ACC112 (cell line): ENCODE data around the gene INTS6.

ENCODE experiments used
- H2AFZ ChIP-seq: fragments of 200-600 bp; sonication (generic); one replicate; pipeline ENCODE4 v1.6.0; 2017; ENCODE audit warnings: antibody characterized with exemption, low read length; ENCODE audit not compliant: unreplicated experiment
- H3K27ac ChIP-seq: fragments of 200-600 bp; sonication (generic); 2 replicates; pipeline ENCODE4 v1.5.1; 2014; ENCODE audit warnings: low read depth, mild to moderate bottlenecking, antibody characterized with exemption, low read length, moderate library complexity
- H3K27me3 ChIP-seq: fragments of 200-600 bp; sonication (generic); 2 replicates; pipeline ENCODE4 v1.6.1; 2014; ENCODE audit warnings: mild to moderate bottlenecking, antibody characterized with exemption, low read length, moderate library complexity, mixed read lengths; ENCODE audit not compliant: insufficient read depth
- H3K36me3 ChIP-seq: fragments of 200-600 bp; sonication (generic); 2 replicates; pipeline ENCODE4 v1.6.1; 2016; ENCODE audit warnings: mild to moderate bottlenecking, antibody characterized with exemption, low read length, moderate library complexity, mixed read lengths; ENCODE audit not compliant: insufficient read depth
- H3K4me1 ChIP-seq: fragments of 200-600 bp; sonication (generic); one replicate; pipeline ENCODE4 v1.6.1; 2016; ENCODE audit warnings: low read length, mixed read lengths; ENCODE audit not compliant: insufficient read depth, unreplicated experiment, control insufficient read depth
- H3K4me3 ChIP-seq: fragments of 200-600 bp; sonication (generic); 2 replicates; pipeline ENCODE4 v1.5.1; 2014; ENCODE audit warnings: mild to moderate bottlenecking, low read depth, low read length
- H3K79me2 ChIP-seq: fragments of 200-600 bp; sonication (generic); one replicate; pipeline ENCODE4 v1.6.0; 2016; ENCODE audit warnings: low read length; ENCODE audit not compliant: control insufficient read depth, unreplicated experiment, insufficient read depth

INTS6 gene, protein sequence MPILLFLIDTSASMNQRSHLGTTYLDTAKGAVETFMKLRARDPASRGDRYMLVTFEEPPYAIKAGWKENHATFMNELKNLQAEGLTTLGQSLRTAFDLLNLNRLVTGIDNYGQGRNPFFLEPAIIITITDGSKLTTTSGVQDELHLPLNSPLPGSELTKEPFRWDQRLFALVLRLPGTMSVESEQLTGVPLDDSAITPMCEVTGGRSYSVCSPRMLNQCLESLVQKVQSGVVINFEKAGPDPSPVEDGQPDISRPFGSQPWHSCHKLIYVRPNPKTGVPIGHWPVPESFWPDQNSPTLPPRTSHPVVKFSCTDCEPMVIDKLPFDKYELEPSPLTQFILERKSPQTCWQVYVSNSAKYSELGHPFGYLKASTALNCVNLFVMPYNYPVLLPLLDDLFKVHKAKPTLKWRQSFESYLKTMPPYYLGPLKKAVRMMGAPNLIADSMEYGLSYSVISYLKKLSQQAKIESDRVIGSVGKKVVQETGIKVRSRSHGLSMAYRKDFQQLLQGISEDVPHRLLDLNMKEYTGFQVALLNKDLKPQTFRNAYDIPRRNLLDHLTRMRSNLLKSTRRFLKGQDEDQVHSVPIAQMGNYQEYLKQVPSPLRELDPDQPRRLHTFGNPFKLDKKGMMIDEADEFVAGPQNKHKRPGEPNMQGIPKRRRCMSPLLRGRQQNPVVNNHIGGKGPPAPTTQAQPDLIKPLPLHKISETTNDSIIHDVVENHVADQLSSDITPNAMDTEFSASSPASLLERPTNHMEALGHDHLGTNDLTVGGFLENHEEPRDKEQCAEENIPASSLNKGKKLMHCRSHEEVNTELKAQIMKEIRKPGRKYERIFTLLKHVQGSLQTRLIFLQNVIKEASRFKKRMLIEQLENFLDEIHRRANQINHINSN

DNA sequence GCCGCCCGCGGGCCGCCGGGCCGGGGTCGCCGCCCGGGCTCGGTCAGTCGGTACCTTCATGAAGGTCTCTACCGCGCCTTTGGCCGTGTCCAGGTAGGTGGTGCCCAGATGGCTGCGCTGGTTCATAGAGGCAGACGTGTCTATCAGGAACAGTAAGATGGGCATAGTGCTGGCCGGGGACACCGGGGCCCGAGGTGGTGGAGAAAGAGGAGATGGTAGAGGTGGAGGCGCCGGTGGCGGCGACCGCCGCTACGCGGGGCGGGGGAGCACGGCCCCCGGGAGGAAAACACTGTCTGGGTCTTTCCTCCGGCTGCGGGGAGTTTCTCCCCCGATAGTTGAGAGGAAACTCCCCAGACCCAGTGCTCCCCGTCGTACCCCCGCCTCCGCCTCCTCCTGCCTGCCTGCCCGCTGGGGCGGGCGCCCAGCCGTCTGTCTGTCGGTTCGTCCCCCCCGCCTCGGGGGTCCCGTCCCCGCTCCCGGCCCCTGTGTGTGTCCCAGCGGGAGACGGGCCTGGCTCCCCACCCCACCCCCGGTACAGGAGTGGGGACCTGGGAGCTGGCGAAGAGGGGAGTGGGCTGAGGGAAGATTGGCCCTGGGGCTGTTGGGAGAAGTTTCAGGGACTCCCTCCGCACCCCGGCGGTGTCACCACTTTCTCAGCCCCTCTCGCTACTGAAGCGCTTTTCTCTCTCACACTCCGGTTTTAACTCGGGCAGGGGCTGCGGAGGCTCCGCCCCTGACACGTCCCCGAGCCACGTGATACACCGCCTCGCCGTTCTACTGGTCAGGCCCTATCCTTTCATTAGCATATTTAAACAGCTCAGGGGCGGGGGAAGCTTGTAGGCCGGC is at the start of gene INTS6:
TSS of gene INTS6 (minus strand) at position 676 of the 846 bp plus-strand sequence. CDS start at position 165, 511 bp downstream.
- peaks cover 35% of the 10 kb centered on the region for H3K36me3 ChIP-seq
- H3K4me1 ChIP-seq = peaks cover 20% of the 10 kb centered on the region
- H3K27me3 ChIP-seq = no peaks in the 10 kb centered on the region
- H3K27ac ChIP-seq = peak within 1 kb of the TSS; percentile 85
- peaks cover 44% of the 10 kb centered on the region for H3K79me2 ChIP-seq
- H3K4me3 ChIP-seq = peak within 1 kb of the TSS; percentile 91
- H2AFZ ChIP-seq = peak within 1 kb of the TSS; percentile 40

DNA sequence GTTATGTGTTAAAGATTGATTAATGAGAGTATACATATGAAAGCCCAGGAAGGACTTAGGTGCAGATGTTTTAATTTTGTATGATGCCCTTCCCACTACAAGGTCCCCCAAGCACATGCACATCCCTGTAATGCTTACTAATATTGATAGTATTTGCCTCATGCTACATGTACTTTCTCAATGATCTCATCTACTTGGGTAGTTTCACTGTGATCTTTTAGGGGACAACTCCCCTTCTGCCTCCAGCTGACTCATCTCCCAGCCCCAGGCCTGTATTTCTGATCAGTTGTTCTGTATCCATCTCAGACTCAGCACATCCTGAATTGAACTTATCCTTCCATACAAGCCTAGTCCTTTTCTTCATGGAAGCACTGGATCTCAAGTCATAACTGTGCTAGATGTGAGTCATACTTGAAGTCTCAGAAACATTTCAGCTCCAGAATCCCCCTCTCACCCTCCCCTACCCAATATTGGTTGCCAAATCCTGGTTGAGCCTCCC is 49.4 kb upstream of the INTS6 start:
- H3K4me1 ChIP-seq = peaks cover 22% of the 10 kb centered on the region
- H2AFZ ChIP-seq = no peak overlapping the region
- H3K79me2 ChIP-seq = no peaks in the 10 kb centered on the region
- H3K36me3 ChIP-seq = no peaks in the 10 kb centered on the region
- no peaks in the 10 kb centered on the region for H3K27me3 ChIP-seq
- H3K4me3 ChIP-seq = no peak overlapping the region
- peak overlapping the region; percentile 85 for H3K27ac ChIP-seq

- Histone ChIP-seq H3K4me1 (peaks cover 22% of the 10 kb centered on the region), H2AFZ (no peak overlapping the region), H3K27me3 (no peaks in the 10 kb centered on the region), H3K4me3 (no peak overlapping the region), H3K79me2 (no peaks in the 10 kb centered on the region), H3K27ac (peak overlapping the region; percentile 85), H3K36me3 (no peaks in the 10 kb centered on the region)
Measured at GRCh38 chr13:51501592-51502152, 48.8 kb upstream of the INTS6 start.

DNA sequence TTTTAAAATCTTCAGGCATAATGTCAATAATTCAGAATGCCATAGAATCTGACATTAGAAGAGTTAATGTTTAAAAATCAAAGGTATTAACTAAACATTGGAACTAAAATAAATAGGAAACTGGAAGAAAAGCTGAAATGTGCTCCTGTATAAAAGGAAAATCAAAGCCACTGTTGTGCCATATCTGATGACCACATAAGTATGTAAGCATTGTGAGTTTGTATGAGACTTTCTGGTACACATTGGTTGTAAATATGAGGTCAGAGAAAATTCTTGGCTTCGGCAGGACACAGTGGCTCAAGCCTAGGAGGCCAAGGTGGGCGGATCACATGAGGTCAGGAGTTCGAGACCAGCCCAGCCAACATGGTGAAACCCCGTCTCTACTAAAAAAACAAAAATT is 48.3 kb upstream of the INTS6 start:
- Histone ChIP-seq H3K4me3 (no peak overlapping the region), H3K27ac (peak overlapping the region; percentile 68), H3K4me1 (peaks cover 22% of the 10 kb centered on the region), H3K36me3 (no peaks in the 10 kb centered on the region), H2AFZ (no peak overlapping the region), H3K27me3 (no peaks in the 10 kb centered on the region), H3K79me2 (no peaks in the 10 kb centered on the region)

DNA sequence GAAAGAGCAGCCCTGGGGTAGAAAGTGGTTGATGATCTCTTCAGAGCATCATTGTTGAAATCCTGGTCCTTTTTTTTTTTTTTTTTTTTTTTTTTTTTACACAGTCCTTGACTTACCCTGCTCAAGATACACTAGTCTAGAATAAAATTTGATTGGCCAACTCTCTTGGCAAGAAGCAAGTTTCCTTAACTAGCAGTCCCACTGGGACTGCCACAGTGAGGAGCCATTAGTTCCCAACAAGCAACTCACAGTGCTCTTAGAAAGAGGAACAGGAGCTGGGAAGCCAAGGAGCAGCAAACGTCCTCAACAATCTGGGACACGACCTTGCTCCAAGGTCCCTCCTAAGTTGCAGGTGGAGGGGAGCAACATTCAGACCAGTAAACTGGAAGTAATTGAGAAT is 47.9 kb upstream of the INTS6 start:
- H3K27me3 ChIP-seq = no peaks in the 10 kb centered on the region
- H3K36me3 ChIP-seq = no peaks in the 10 kb centered on the region
- H2AFZ ChIP-seq = no peak overlapping the region
- no peak overlapping the region for H3K4me3 ChIP-seq
- no peaks in the 10 kb centered on the region for H3K79me2 ChIP-seq
- H3K4me1 ChIP-seq = peaks cover 22% of the 10 kb centered on the region
- H3K27ac ChIP-seq = peak overlapping the region; percentile 68

DNA sequence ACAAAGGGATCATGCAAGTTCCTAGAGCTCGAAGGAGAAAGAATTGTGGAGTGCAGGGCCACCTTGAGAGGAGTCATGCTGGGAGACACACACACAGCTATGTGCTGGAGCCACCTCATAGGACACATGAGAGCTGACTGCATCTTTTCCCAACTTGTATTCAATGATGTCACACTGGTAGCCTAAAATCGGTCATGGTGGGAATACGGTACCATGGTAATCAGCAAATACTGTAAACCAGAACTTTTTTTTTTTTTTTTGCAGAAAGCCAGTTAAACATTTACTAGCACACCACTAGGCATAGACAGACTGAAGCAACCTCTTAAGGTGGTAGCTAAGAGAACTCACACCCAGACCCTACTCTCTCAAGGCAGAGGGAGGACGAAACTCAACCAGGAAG is 47.0 kb upstream of the INTS6 start:
- Histone ChIP-seq H3K4me3 (no peak overlapping the region), H3K4me1 (peaks cover 22% of the 10 kb centered on the region), H3K27me3 (no peaks in the 10 kb centered on the region), H3K36me3 (no peaks in the 10 kb centered on the region), H2AFZ (no peak overlapping the region), H3K79me2 (no peaks in the 10 kb centered on the region), H3K27ac (no peak overlapping the region)

DNA sequence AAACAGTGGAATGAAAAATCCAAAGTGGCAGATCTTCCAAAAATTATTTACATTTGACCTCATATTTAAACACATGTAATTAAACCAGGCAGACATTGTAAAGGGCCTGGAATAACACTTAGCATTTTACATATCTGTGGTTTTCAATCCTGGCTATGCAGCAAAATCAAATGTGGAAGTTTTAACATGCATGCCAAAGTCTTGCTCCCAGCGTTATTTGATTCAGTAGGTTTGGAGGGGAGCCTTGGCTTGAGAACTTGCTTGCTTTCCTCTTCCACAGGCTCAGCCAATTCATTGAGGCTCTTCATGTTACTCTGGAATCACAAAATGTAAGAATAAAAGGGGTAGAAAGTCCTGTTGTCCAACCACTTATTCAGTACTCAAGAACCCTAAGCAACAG is 42.5 kb upstream of the INTS6 start:
- Histone ChIP-seq H3K27me3 (no peaks in the 10 kb centered on the region), H3K27ac (no peak overlapping the region), H3K79me2 (no peaks in the 10 kb centered on the region), H2AFZ (no peak overlapping the region), H3K4me1 (no peaks in the 10 kb centered on the region), H3K36me3 (no peaks in the 10 kb centered on the region), H3K4me3 (no peak overlapping the region)

DNA sequence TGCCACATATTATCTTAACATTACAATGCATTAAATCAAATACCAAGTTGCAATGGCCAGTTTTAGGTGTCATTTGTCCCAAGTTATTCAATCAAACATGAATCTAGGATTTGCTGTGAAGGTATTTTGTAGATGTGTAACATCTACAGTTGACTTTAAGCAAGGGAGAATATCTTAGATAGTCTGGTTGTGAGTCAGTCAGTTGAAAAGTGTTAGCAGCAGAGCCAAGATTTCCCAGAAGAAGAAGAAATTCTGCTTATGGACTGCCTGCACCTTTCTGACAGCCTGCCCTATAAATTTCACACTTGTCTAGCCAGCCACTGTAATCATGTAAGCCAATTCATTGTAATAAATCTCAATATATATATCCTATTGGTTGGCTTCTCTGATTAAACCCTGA is 41.3 kb upstream of the INTS6 start:
- Histone ChIP-seq H3K4me3 (no peak overlapping the region), H3K27me3 (no peaks in the 10 kb centered on the region), H3K36me3 (no peaks in the 10 kb centered on the region), H2AFZ (no peak overlapping the region), H3K79me2 (no peaks in the 10 kb centered on the region), H3K27ac (no peak overlapping the region), H3K4me1 (no peaks in the 10 kb centered on the region)

- H3K4me1 ChIP-seq = no peaks in the 10 kb centered on the region
- H3K27ac ChIP-seq = no peak overlapping the region
- no peak overlapping the region for H3K4me3 ChIP-seq
- no peaks in the 10 kb centered on the region for H3K36me3 ChIP-seq
- no peaks in the 10 kb centered on the region for H3K27me3 ChIP-seq
- H2AFZ ChIP-seq = no peak overlapping the region
- H3K79me2 ChIP-seq = no peaks in the 10 kb centered on the region
Measured at GRCh38 chr13:51488212-51488611, 35.4 kb upstream of the INTS6 start.

GRCh38 chr13:51481656-51482055 is 28.8 kb upstream of the INTS6 start:
- Histone ChIP-seq H3K4me1 (peaks cover 20% of the 10 kb centered on the region), H3K27me3 (no peaks in the 10 kb centered on the region), H2AFZ (no peak overlapping the region), H3K79me2 (no peaks in the 10 kb centered on the region), H3K27ac (no peak overlapping the region), H3K4me3 (no peak overlapping the region), H3K36me3 (no peaks in the 10 kb centered on the region)
